ENCODE results near the gene ANKH. TPM values are rescaled to one million over a fixed set of nuclear protein-coding genes. Genes with fewer than 3 reads are reported as not detected.

ANKH gene
- total RNA-seq, 1 experiment from 2014 or later = 13.9 TPM

DNA sequence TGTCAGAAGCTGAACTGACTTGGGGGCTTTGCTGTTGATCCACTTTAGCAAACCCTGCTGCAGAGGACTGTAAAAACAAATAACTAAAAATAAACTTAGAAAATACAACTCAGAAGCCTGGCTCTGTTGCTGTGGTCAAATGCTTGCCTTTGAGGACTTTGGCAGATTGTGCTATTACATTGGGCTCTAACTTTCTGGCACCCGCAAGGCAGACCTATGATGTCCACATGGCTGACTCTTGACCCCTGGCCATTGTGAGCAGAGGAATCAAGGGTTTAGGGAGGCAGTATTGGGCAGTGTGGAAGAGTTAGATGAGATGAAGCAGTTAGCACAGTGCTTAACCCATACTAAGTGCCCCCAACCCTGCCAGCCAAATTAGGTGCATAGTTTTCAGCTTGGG lies 173.1 kb downstream of the ANKH start:
- BruUV-seq (replicated peaks) = no TSS peak
- POLR2A ChIA-PET (ENCODE audit: low non-redundant PET) = interaction anchor here (0.6 kb wide), 1 partner anchor 1740 kb away, joined by 3 read pairs; no protein-coding TSS in a partner anchor
- intact Hi-C loops (cut with micrococcal nuclease; ENCODE audit: unreplicated experiment) = no loop called here

DNA sequence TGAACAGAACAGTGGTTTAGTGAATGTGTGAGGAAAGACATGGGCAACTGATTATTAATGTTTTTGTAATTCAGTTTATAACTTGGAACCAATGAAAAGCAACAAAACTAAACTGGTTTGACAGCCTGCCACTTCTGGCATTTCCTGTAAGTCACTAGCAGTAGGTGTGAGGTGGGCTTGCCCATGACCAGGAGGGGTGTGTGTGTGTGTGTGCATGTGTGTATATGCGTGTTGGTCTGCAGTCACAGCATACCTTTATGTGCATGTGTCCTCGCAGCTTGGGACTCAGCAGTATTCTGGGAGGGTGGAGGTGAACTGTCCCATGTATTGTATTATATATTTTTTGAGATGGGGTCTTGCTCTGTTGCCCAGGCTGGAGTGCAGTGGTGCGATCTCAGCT lies 174.7 kb downstream of the ANKH start:
- intact Hi-C loops (cut with micrococcal nuclease; ENCODE audit: unreplicated experiment) = no loop called here
- Histone ChIP-seq H3K9me3 (ENCODE audit: low read depth, low read length, poor library complexity, severe bottlenecking) (no peaks in the 10 kb centered on the region), H3K27ac (ENCODE audit: low read depth, low read length, poor library complexity, severe bottlenecking) (no peak overlapping the region), H3K36me3 (ENCODE audit: insufficient read depth, low read length, poor library complexity, severe bottlenecking) (peaks cover 9% of the 10 kb centered on the region), H3K27me3 (replicated peaks; ENCODE audit: insufficient read depth, low read depth, low read length, poor library complexity) (no peaks in the 10 kb centered on the region), H3K4me1 (ENCODE audit: insufficient read depth, low read length, poor library complexity, severe bottlenecking) (no peaks in the 10 kb centered on the region), H3K4me3 (ENCODE audit: low read depth, low read length, poor library complexity, severe bottlenecking) (no peak overlapping the region)
- BruUV-seq (replicated peaks) = TSS peak; percentile 12
- POLR2A ChIA-PET (ENCODE audit: low non-redundant PET) = no interaction called here
- CTCF ChIA-PET = no interaction called here
- TF ChIP-seq, protein P1, sequence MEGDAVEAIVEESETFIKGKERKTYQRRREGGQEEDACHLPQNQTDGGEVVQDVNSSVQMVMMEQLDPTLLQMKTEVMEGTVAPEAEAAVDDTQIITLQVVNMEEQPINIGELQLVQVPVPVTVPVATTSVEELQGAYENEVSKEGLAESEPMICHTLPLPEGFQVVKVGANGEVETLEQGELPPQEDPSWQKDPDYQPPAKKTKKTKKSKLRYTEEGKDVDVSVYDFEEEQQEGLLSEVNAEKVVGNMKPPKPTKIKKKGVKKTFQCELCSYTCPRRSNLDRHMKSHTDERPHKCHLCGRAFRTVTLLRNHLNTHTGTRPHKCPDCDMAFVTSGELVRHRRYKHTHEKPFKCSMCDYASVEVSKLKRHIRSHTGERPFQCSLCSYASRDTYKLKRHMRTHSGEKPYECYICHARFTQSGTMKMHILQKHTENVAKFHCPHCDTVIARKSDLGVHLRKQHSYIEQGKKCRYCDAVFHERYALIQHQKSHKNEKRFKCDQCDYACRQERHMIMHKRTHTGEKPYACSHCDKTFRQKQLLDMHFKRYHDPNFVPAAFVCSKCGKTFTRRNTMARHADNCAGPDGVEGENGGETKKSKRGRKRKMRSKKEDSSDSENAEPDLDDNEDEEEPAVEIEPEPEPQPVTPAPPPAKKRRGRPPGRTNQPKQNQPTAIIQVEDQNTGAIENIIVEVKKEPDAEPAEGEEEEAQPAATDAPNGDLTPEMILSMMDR (conservative IDR thresholded peaks at IDR 0.05; ENCODE audit: low read depth, low read length) = no peak
- no peak for TF ChIP-seq EZH2 (IDR thresholded peaks at IDR 0.05; ENCODE audit: borderline replicate concordance, low read depth, low read length, poor library complexity, severe bottlenecking)
- no peak for DNase-seq (ENCODE audit: low spot score)

More for the DNA sequence above, 173.1 kb downstream of the ANKH start:
- CTCF ChIA-PET = no interaction called here
- H3K27ac ChIP-seq (ENCODE audit: low read depth, low read length, poor library complexity, severe bottlenecking) = no peak overlapping the region
- no peak overlapping the region for H3K4me3 ChIP-seq (ENCODE audit: low read depth, low read length, poor library complexity, severe bottlenecking)
- no peaks in the 10 kb centered on the region for H3K9me3 ChIP-seq (ENCODE audit: low read depth, low read length, poor library complexity, severe bottlenecking)
- no peak for DNase-seq (ENCODE audit: low spot score)
- H3K36me3 ChIP-seq (ENCODE audit: insufficient read depth, low read length, poor library complexity, severe bottlenecking) = peaks cover 7% of the 10 kb centered on the region
- H3K27me3 ChIP-seq (replicated peaks; ENCODE audit: insufficient read depth, low read depth, low read length, poor library complexity) = no peaks in the 10 kb centered on the region
- H3K4me1 ChIP-seq (ENCODE audit: insufficient read depth, low read length, poor library complexity, severe bottlenecking) = no peaks in the 10 kb centered on the region
- TF ChIP-seq EZH2 (IDR thresholded peaks at IDR 0.05; ENCODE audit: borderline replicate concordance, low read depth, low read length, poor library complexity, severe bottlenecking) = no peak
- TF ChIP-seq, protein P1 (conservative IDR thresholded peaks at IDR 0.05; ENCODE audit: low read depth, low read length) = no peak

DNA sequence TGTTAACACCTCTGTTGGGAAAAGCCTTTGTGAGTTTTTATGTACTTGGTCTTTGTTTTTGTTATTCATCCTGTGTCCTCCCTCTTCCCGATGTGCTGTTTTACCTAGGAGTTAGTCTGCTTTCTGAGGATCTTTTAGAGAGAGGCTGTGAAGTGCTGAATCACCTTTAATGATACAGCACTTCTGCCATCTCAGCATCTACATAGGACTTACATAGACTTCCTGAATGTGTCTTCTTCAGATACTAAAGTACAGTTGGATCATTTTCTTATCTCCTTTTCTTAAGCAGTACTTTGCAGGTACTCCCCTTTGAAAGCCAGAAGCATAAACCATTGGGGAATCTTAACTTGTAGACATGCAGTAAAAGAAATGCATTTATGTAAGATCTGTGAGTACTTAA lies 175.5 kb downstream of the ANKH start:
- POLR2A ChIA-PET (ENCODE audit: low non-redundant PET) = no interaction called here
- Histone ChIP-seq H3K27ac (ENCODE audit: low read depth, low read length, poor library complexity, severe bottlenecking) (no peak overlapping the region), H3K9me3 (ENCODE audit: low read depth, low read length, poor library complexity, severe bottlenecking) (no peaks in the 10 kb centered on the region), H3K27me3 (replicated peaks; ENCODE audit: insufficient read depth, low read depth, low read length, poor library complexity) (no peaks in the 10 kb centered on the region), H3K4me1 (ENCODE audit: insufficient read depth, low read length, poor library complexity, severe bottlenecking) (no peaks in the 10 kb centered on the region), H3K4me3 (ENCODE audit: low read depth, low read length, poor library complexity, severe bottlenecking) (no peak overlapping the region), H3K36me3 (ENCODE audit: insufficient read depth, low read length, poor library complexity, severe bottlenecking) (peaks cover 11% of the 10 kb centered on the region)
- TF ChIP-seq EZH2 (IDR thresholded peaks at IDR 0.05; ENCODE audit: borderline replicate concordance, low read depth, low read length, poor library complexity, severe bottlenecking) = no peak
- TF ChIP-seq, protein P1 (conservative IDR thresholded peaks at IDR 0.05; ENCODE audit: low read depth, low read length) = no peak
- CTCF ChIA-PET = no interaction called here
- no peak for DNase-seq (ENCODE audit: low spot score)
- no TSS peak for BruUV-seq (replicated peaks)
- intact Hi-C loops (cut with micrococcal nuclease; ENCODE audit: unreplicated experiment) = no loop called here
